Stimulated activated CD8-positive, alpha-beta memory T cell treated with anti-CD3 and anti-CD28 coated beads, Interleukin-15, amount 100 ng/mL, for 24 hours (primary cell): ENCODE measurements around the gene ERBB4.

Source experiments
- DNase-seq: peaks from one replicate; pipeline ENCODE4 v3.0.0-alpha.2; 2020; ENCODE audit warnings: low read depth

The ERBB4 gene

DNA sequence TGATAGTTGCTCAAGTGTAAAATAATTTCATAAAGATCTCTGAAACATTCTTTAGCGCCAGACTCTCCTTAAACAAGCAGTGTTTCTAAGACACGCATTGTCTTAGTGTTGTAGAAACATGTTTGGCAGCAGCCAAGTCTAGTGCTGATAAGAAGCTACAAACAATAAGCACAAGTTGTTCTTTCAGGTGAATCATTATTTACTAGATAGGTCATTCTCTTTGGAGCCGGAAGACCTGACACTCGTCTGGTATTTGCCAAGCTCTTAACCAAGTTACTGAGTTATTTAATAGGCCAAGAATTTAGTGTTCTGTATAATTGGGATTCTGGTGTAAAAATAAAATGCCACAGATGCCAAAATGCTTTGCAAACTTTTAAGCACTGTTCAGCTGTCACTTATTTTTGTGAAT, 1130.1 kb downstream of the ERBB4 start:
- no peak for DNase-seq

- DNase-seq: no peak
Observed at GRCh38 chr2:211407076-211407475, 1131.5 kb downstream of the ERBB4 start.

- DNase-seq: no peak
Observed at GRCh38 chr2:211405036-211405435, 1133.6 kb downstream of the ERBB4 start.

DNA sequence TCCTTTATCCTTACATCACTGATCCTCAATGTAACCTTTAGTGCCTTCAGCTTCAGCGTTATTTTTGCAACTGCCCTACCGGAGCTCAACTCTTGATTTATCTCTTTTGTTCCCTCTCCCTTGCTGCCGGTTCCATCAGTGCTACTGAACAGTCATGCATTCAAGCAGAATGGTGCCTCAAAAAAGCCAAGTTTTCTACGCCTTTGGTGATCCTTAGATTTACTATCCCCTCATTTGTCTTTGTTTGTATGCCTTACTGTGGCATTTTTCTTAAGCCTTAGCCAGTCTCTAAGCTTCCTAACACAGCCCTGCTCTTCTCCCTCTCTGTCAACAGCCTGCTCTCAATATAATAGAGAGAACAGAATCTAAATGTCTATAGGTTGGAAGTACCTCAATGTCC, 1134.5 kb downstream of the ERBB4 start:
- no peak for DNase-seq

DNA sequence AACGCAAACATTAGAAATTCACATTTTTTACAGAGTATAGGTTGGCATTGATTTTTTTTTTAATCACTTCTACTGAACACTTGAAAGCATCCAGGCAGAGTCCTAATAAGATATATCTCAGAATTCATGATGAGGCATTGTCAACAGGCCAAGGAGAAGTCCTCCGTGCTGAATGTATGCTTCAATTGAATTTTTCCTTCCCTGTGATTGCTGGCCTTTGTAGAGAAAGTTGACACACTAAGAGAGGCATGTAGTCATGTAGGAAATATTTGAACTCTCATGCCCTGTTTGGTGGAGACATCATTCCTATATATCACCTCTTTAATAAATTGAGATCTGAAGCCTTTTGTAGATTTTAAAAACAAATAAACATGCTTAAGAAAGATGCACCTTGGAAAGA, 1137.3 kb downstream of the ERBB4 start:
- no peak for DNase-seq

DNA sequence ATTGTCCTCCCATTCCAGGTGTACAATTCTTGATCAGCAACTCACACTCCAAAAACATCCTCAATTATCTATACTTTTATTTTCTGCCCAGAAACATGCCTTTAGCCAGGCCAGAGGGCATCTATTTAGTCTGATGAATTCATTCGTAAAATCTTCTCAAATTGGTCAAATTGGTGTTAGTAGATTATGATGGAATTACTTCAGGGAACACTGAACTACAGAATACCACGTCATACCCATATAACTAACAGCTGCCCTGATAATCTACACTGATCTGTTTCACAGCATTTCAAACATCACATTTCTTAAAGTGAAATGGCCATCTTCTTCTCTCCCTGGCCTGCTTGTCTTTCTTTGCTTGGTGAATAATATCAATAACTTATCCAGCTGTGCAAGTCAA, 1140.8 kb downstream of the ERBB4 start:
- no peak for DNase-seq

DNA sequence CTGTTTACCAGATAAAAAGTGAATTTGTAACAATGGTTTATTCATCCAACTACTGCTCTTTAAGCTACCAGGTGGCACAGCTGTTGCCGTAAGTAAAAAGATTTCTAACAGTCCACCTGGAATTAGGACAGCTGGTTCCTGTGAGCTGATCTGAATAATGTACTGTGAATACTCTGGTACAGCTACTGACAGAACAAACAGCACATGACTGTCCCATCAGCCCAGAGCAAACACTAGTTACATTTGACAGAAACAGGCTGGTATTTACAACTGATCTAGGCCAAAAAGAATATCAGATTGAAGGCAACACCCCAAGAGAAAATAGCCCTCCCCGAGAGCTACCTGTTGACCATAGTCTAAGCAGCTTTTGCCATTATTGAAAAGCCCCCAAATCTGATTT, 1141.8 kb downstream of the ERBB4 start:
- DNase-seq: no peak

GRCh38 chr2:211391189-211391567, 1147.4 kb downstream of the ERBB4 start:
- DNase-seq: no peak

DNA sequence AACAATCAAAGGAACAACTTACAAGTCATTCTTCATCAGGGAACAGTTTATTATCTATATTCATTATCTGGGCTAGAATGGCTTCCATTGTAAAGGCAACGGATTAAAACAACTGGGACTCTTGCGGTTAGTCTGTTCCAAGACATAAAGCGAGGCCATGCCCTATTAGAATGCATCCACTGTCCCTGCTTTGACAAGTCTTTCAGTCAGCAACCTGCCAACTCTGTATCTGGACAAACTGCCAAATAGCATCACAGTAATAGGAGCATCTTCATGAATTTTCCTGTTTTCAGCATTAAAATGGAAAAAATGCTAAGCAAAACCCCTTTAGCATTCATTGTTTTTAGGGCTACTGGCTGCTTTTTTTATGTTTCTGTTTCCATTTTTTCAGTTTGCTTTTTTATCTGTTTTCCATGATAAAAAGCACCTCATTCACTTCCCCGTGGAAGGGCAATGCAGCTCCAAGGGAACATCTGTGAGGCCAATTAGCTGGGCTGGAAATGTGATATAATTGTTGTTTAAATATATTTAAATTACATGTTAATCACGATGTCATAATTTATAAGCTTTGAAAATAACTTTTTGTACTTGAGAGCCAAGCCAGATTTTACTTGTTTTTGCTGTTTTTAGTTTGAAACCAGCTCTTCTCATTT, 1147.9 kb downstream of the ERBB4 start:
- no peak for DNase-seq

DNA sequence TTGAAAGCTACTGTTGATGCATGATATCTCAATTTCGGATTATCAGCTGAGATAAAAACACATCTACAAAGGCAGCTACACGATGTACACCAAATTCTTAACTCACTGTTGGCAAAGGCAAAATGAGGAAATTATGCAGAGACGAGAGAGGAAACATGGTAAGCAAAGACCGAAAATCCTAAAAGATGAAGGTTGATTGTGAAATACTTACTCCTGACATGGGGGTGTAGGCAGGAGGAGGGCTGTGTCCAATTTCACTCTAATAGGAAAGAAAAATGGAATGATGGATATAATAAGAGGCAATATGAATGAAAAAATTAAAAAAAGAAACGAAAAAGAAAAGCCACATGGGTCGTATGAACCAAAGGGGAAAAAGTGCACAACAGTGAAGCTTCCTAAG, 1150.9 kb downstream of the ERBB4 start:
- DNase-seq: no peak

DNA sequence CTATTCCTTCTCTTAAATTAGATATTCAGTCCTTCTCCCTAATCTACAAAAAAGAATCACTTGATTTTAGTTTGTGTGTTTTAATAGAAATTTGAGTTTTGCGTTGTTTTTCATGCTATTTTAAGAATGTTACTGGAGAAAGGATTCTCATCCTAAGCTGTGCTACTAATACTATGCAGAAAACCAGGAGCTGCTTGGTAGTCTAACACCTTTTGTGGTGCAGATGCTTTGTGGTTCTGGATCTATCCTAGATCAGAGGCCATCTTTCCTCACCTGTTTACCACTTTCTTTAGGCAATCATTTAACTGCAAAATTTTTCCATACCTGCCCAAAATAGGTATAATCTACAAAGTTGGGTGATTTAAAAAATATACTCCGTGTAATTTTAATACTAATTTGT, 1158.6 kb downstream of the ERBB4 start:
- no peak for DNase-seq

- DNase-seq: no peak
Observed at GRCh38 chr2:211376410-211376809, 1162.2 kb downstream of the ERBB4 start.

DNA sequence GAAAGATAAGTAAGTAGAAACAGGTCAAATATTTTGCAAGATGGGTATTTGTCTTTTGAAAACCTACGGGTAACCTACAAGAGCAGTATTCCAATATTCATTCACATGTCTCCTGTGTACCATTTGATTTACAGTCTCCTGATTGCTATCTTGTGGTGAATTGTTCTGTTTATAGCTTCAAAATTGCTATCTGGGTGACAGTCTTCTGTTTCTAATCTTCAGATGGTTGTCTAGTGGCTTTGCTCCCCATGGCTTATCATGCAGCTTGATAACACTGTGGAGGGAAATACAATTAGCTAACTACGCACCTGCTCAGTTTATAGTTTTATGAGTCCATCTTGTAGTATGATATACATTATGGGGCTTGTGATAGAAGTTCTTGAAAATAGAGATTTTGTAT, 1165.4 kb downstream of the ERBB4 start:
- no peak for DNase-seq

- DNase-seq: no peak
Observed at GRCh38 chr2:211371465-211371864, 1167.1 kb downstream of the ERBB4 start.

DNA sequence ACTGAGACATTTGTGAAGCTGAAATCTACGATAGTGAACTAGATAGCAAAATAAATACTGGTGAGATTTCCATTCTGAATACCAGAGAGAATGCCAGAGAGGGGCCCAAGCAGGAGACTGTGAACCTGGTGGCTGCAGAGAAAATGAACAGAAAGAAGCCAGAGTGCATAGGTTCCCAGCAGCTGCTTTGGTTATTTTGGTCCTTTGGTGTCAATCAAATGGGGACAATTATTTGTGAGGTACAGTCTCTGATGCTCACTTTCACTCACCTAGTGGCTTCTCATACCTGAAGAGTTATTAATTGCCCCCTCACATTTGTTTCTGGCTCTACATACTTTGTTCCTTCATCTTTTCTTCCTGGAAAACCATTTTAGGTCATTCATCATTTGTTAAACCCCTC, 1170.1 kb downstream of the ERBB4 start:
- DNase-seq: no peak

- no peak for DNase-seq
Observed at GRCh38 chr2:211367711-211368110, 1170.9 kb downstream of the ERBB4 start.

GRCh38 chr2:211367293-211367692, 1171.3 kb downstream of the ERBB4 start:
- DNase-seq: no peak

DNA sequence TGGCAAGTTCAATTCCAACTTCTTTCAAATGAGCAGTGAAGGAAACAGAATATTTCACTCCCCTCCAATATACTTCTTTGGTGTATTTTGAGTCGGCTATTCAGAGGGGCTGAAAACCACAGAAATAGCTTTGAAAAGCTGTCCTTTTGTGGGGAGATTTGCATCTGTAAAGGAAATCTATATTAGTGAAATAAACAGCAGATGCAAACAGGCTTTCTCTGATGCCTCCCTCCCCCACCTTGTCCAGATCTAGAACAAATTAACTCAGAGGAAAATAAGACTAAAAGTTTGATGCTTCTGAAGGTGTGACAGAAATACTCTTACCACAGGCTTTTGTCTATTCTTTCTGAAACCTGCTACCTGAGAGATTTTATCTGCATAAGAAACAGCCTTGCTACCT, 1173.7 kb downstream of the ERBB4 start:
- DNase-seq: no peak

- no peak for DNase-seq
Observed at GRCh38 chr2:211361383-211361782, 1177.2 kb downstream of the ERBB4 start.

GRCh38 chr2:211359347-211359746, 1179.3 kb downstream of the ERBB4 start:
- no peak for DNase-seq

DNA sequence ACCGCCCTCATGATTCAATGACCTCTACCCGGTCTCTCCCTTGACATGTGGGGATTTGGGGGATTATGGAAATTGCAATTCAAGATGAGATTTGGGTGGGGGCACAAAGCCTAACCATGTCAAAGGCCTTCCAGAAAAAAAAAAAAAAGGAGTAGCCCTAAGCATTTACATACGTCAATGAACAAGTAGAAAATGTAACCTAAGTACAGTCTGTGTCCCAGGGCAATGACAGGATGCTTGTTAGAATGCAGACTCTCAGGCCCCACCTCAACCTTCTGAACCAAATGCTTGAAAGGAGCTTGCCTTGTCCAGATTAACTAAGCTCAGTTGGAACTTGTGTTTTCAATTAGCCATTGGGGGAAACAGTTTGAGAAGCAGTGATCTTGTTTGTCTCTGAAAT, 1180.1 kb downstream of the ERBB4 start:
- DNase-seq: no peak

- no peak for DNase-seq
Observed at GRCh38 chr2:211354481-211354880, 1184.1 kb downstream of the ERBB4 start.

DNA sequence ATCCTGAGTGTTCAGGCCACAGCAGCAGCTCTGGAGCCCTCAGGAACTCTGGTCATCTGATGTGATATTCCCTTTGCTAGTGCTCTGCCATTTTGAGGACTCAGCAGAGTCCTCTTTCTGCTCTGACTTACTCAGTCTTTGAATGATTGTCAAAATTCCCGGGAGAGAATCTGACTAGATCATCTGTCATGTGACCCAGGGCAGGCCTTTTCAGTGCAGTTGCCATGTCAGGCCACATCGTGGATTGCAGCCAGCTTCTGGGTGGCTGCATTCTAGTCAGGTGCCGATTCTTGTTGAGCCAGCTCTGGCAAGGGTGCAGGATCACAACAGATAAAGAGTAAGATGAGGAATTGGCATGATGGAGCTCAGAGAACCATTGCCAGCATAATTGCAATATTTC, 1186.6 kb downstream of the ERBB4 start:
- DNase-seq: no peak

GRCh38 chr2:211349031-211349430, 1189.6 kb downstream of the ERBB4 start:
- DNase-seq: no peak

DNA sequence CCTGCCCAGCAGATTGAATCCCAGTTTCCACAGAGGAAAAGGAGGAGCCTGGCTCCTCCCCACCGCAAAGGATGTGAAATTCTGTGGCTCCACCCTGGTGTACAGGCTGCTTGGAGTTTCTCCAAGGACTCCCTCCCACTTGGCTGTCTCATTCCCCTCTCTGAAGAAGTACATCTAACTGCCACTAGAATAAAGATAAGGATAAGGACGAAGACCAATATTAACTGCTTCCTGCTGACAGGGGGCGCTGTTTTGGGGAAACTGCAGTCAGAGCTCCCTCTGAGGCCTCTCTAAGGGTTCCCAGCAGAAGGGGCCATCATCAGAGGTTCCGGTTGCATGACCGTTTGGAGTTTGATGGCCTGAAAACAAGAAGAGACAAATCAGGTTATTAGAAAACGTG, 1191.3 kb downstream of the ERBB4 start:
- no peak for DNase-seq
